HL-60 (cell line): ENCODE measurements around the gene SORCS1.

ENCODE experiments used
- DNase-seq, 2 experiments: peaks; one replicate each; pipeline ENCODE4 v3.0.0-alpha.2; 2010 to 2020; ENCODE audit warnings: low read depth in 1 of 2, low spot score in 1 of 2
- H3K27ac ChIP-seq: fragments of 250-450 bp; sonication (Bioruptor Pico); replicated peaks from 2 replicates; pipeline ENCODE4 v1.5.1; 2020; ENCODE audit warnings: mild to moderate bottlenecking, moderate library complexity
- H3K27me3 ChIP-seq: fragments of 250-450 bp; sonication (Bioruptor Pico); 2 replicates; pipeline ENCODE4 v1.5.1; 2021; ENCODE audit warnings: mild to moderate bottlenecking, moderate library complexity; ENCODE audit not compliant: insufficient read depth, poor library complexity, severe bottlenecking
- H3K4me3 ChIP-seq: replicated peaks from 2 replicates; pipeline ENCODE4 v1.5.1; 2011; ENCODE audit warnings: mild to moderate bottlenecking, control low read depth, low read length; ENCODE audit not compliant: insufficient read depth
- CTCF ChIP-seq: IDR thresholded peaks from one replicate; pipeline ENCODE4 v1.5.1; 2011; ENCODE audit warnings: low read length, control low read depth, inconsistent platforms; ENCODE audit not compliant: insufficient read depth
- GABPA ChIP-seq: IDR thresholded peaks from 2 replicates; pipeline ENCODE4 v1.6.1; 2012; ENCODE audit warnings: low read depth
- POLR2AphosphoS5 ChIP-seq: IDR thresholded peaks from 2 replicates; pipeline ENCODE4 v1.6.1; 2012; ENCODE audit warnings: low read depth
- REST ChIP-seq: IDR thresholded peaks from 2 replicates; pipeline ENCODE4 v1.6.1; 2012; ENCODE audit warnings: low read depth; ENCODE audit not compliant: insufficient replicate concordance
- SPI1 ChIP-seq: IDR thresholded peaks from 2 replicates; pipeline ENCODE4 v1.6.1; 2012; ENCODE audit warnings: low read depth, mild to moderate bottlenecking, borderline replicate concordance

The SORCS1 gene

GRCh38 chr10:107126512-107127065 lies 37.9 kb downstream of the SORCS1 start:
- Histone ChIP-seq H3K4me3 (no peak overlapping the region), H3K27me3 (no peaks in the 10 kb centered on the region), H3K27ac (no peak overlapping the region)
- no peak for DNase-seq
- no peak for TF ChIP-seq CTCF
- no peak for TF ChIP-seq REST
- TF ChIP-seq SPI1: no peak
- TF ChIP-seq POLR2AphosphoS5: no peak
- TF ChIP-seq GABPA: no peak

- TF ChIP-seq REST (no peak), SPI1 (no peak), POLR2AphosphoS5 (no peak)
- Histone ChIP-seq H3K4me3 (no peak overlapping the region), H3K27ac (no peak overlapping the region), H3K27me3 (no peaks in the 10 kb centered on the region)
- no peak for DNase-seq
These were observed 41.8 kb downstream of the SORCS1 start for GRCh38 chr10:107122703-107123102.

GRCh38 chr10:107118866-107119265 lies 45.6 kb downstream of the SORCS1 start:
- no peak for DNase-seq
- TF ChIP-seq POLR2AphosphoS5 (no peak), CTCF (no peak), GABPA (no peak), REST (no peak), SPI1 (no peak)
- Histone ChIP-seq H3K27ac (no peak overlapping the region), H3K4me3 (no peak overlapping the region), H3K27me3 (no peaks in the 10 kb centered on the region)
